ENCODE measurements around the gene EXOC8.

DNA sequence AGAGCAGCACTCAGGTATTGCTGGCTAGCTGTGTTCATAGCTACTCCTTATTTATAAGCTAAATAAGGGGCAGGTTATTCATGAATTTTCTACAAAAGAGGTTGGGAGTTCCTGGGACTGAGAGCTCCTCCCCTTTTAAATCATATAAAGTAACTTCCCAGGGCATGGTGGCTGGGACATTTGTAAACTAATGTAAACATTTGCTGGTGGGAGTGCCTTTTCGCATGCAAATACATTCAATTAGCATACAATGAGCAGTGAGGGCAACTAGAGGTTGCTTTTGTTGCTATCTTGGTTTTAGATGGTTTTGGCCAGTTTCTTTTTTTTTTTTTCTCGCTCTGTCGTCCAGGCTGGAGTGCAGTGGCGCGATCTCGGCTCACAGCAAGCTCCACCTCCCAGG is 53.2 kb downstream of the EXOC8 start:
- TF ChIP-seq EZH2phosphoT487 (IDR thresholded peaks at IDR 0.05; ENCODE audit: insufficient read depth, low read depth), result no peak
- TF ChIP-seq EZH2 (IDR thresholded peaks at IDR 0.05; ENCODE audit: insufficient read depth, poor library complexity, severe bottlenecking), result no peak
